ENCODE results near the gene HELQ. TPM values are rescaled to one million over a fixed set of nuclear protein-coding genes. Genes with fewer than 3 reads are reported as not detected.
"Not testable (repeated sequence)": the region's sequence is repeated elsewhere in the genome, so short reads cannot be mapped to it uniquely, and the experiment has no call there.

HELQ gene
- total RNA-seq, 1 donor from 2014 or later: 14.5 TPM

DNA sequence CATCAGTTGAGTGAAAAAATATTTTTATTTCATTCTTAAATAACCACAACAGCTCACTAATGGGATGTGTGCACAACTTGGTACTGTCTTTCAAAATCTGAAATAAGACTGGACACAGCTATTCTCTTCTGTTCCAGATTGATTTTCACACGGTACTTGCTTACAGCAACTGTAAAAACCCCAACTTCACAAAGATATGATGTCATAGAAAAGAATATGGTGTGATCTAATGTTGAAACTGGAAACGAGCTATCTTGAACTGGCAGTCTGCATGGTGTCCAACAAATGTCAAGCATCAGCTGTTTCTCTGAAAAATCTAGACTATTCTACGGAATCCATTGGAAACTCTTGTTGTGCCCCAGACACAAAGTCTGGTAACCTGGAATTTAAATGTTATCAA is 14.7 kb downstream of the HELQ start:
- intact Hi-C loops (cut with micrococcal nuclease): no loop called here

DNA sequence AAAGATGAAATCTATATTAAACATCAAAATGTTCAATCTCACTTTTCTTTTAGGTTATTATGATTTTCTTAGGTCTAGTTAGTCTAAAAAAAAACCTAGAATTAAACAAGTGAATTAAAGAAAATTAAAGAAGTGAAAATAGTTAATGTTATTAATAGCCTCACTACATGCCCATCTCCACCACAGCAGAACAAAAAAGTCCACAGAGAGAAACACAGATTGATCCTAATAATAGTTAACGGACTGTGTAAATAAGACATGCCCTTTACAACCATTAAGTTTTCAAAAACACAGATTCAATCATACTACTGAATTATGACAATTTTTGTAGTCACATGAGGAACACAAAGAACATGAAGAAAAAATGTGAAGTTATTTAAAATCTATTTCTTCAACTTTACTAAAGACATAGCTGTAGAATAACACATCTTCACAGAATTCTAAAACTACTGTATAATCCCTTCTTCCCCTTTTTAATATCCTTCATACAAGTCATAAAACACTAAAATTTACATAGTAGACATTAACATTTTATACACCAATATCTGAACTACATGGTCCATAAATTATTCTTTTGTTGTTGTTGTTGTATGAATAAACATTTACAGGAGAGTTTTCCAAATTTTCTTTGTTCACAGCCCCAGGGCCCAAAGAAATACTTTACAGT is 15.3 kb downstream of the HELQ start:
- intact Hi-C loops (cut with micrococcal nuclease): no loop called here

GRCh38 chr4:83438719-83439118 is 16.9 kb downstream of the HELQ start:
- intact Hi-C loops (cut with micrococcal nuclease): no loop called here

- intact Hi-C loops (cut with micrococcal nuclease): no loop called here
Observed at GRCh38 chr4:83436680-83437079, 18.9 kb downstream of the HELQ start.

DNA sequence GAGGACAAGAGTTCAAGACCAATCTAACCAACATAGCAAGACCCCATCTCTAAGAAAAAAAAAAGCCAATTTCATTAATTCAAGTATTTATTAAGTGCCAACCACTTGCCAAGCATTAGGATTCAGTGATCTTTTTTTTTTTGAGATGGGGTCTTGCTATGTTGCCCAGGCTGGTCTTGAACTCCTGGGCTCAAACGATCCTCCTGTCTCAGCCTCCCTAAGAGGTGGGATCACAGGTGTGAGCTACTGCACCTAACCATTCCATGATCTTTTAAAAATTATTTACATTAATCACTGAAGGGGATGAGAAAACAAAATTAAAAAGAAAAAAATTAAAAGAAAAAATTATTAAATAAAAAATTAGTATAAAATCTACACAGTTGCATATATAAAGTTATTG is 24.4 kb downstream of the HELQ start:
- intact Hi-C loops (cut with micrococcal nuclease): no loop called here

DNA sequence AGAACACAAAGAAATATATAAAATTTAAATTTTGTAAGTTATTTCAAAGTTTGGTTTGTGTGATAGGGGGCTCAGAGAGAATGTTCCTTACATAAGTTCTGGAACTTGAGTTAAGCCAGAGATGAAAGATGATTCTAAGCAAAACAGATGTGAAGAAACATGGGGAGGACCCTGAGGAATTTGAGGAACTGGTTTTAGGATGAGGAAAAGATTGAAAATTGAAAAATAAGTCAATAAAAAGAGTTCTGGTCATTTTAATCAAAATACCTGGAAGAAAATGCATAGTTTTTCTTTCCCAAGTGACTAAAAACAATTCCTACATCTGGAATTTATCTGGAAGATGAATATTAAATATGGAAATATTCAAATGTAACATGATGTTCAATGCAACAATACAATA is 37.4 kb downstream of the HELQ start:
- intact Hi-C loops (cut with micrococcal nuclease): no loop called here

DNA sequence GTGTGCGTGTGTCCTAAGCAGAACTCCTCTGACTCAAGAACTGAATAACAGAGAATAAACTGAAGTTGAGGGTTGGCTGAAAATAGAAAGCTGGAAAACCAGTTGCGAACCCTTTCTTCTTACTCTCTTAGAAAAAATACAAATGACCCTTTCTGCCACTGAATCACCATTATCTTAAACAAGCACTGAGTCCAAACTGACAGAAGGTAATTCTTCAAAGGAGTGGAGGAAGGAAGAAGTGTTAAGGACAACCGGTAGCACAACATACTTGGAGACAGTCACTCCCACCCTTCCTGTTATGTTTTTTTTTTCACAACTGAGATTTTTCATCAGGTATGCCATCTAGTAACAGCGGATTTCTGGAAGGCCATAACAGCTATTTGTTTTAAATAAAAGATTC is 38.1 kb downstream of the HELQ start:
- intact Hi-C loops (cut with micrococcal nuclease): no loop called here

GRCh38 chr4:83413676-83414075 is 41.9 kb downstream of the HELQ start:
- intact Hi-C loops (cut with micrococcal nuclease): no loop called here

DNA sequence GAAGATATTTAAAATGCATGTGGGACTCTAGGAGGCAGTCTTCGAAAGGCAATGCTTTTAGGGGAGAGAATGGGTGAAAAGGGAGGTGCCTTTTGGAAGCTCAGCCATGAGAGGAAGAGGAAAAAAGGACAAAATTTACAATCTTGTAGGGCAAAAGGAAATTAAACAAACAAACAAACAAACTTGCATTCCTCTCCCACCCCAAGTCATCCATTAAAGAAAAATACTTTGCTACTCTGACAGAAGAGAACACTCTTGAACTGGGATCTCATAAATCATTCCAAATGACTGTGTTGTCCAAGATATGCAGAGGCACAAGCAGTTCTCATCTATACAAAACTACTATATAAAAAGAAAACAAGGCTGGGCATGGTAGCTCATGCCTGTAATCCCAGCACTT is 46.7 kb downstream of the HELQ start:
- intact Hi-C loops (cut with micrococcal nuclease): no loop called here

DNA sequence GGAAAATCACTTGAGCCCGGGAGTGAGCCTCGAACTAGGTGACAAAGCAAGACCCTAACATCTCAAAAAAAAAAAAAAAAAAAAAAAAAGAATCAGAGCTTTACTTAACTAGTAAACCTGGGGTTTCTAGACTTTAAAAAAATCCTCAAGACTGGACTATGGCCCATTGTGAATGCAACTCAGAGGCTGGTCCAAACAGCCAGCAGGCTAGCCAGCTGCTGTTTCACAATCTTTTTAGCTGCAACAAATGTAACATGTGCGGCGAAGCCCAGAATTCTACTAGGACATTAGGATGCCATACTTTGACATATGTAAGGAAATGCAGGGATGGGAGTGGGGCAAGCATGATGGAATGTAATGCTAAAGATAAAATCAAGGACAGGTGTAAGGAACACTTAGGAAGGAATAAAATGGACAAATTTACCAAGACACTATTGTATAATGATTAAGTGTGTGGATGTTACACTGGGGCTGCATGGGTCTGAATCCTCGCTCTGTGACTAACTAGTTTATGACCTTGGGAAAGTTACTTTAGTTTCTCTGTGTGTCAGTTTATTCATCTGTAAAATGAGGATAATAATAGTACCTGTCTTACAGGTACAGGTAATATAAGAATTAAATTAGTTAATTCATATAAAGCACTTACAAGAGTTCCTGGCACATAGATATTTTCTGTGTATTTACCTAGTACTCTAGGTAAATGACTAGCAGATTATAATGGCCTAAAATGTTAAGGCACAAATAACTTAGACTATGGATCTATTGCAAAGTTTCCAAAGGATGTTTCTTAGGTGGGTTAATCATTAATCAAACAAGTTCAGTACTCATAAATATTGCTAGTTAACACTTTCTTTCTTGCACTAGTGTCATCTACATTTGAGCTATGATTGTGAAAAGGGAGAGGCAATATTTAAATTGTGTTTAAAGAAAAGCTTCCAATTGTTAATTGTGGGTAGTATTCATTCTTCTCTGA is 49.5 kb downstream of the HELQ start:
- intact Hi-C loops (cut with micrococcal nuclease): no loop called here

GRCh38 chr4:83398158-83398557 is 57.5 kb downstream of the HELQ start:
- intact Hi-C loops (cut with micrococcal nuclease): not testable (repeated sequence)

- intact Hi-C loops (cut with micrococcal nuclease): no loop called here
Observed at GRCh38 chr4:83393908-83394307, 61.7 kb downstream of the HELQ start.

DNA sequence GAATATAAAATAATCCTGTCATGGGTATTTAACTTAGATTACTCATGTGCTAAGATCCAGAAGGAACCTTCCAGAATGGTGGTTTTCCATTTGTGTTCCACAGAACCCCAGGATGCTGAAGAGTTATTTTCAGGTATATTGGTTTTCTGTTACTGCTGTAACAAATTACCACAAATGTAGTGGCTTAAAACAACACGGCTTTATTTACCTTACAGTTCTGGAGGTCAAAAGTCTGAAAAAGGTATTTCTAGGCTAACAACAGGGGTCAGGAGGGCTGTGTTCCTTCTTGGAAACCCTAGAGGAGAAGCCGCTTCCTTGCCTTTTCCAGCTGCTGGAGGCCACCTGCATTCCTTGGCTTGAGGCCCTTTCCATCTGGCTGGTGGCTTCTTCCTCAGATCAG is 63.1 kb downstream of the HELQ start:
- intact Hi-C loops (cut with micrococcal nuclease): no loop called here

GRCh38 chr4:83390944-83391343 is 64.7 kb downstream of the HELQ start:
- intact Hi-C loops (cut with micrococcal nuclease): no loop called here

- intact Hi-C loops (cut with micrococcal nuclease): no loop called here
Observed at GRCh38 chr4:83389756-83390505, 65.7 kb downstream of the HELQ start.

- intact Hi-C loops (cut with micrococcal nuclease): no loop called here
Observed at GRCh38 chr4:83389037-83389720, 66.4 kb downstream of the HELQ start.

GRCh38 chr4:83388313-83388676 is 67.3 kb downstream of the HELQ start:
- intact Hi-C loops (cut with micrococcal nuclease): loop anchor here (1.0 kb wide), 1 partner anchor 104 kb away; the partner anchor contains the start of gene COQ2

GRCh38 chr4:83387476-83388312 is 67.9 kb downstream of the HELQ start:
- intact Hi-C loops (cut with micrococcal nuclease): loop anchor here (1.0 kb wide), 1 partner anchor 103 kb away; the partner anchor contains the start of gene COQ2

DNA sequence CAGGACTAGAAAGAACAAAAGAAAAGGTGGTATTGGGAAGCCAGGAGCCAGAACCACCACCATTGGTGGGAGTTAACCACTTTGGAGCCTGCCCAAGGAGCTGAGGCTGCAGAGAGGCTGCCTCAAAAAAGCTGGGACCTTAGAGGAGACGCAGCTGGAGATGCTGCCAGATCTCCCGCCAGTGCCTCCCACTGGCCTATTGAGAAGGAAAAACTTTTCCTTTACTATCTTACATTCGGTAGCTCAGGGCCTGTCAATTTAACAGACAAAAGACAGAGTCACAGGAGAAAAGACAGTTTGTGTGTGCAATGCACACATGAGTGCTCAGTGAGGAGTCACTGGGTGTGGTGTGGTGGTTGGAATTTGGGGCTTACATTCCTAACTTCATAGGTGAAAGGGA is 68.6 kb downstream of the HELQ start:
- intact Hi-C loops (cut with micrococcal nuclease): no loop called here

DNA sequence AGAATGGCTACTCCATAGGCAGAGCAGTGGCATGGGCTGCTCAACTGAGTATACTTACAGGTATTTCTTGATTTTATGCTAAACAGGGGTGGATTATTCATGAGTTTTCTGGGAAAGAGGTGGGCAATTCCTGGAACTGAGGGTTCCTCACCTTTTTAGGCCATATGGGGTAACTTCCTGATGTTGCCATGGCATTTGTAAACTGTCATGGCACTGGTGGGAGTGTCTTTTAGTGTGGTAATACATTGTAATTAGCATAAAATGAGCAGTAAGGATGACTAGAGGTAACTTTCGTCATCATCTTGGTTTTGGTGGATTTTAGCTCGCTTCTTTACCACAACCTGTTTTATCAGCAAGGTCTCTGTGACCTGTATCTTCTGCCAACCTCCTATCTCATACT is 72.8 kb downstream of the HELQ start:
- intact Hi-C loops (cut with micrococcal nuclease): loop anchor here (2.0 kb wide), 1 partner anchor 30 kb away; no protein-coding TSS in a partner anchor
